DMS153 treated with DMSO at 0.1 percent for 48 hours (cell line): Measurements from ENCODE around the gene CCDC88B.

Source experiments
- DNase-seq: peaks from one replicate; lab custom pipeline; 2025; ENCODE audit not compliant: unreplicated experiment; lab: John Stamatoyannopoulos, UW

Gene CCDC88B

DNA sequence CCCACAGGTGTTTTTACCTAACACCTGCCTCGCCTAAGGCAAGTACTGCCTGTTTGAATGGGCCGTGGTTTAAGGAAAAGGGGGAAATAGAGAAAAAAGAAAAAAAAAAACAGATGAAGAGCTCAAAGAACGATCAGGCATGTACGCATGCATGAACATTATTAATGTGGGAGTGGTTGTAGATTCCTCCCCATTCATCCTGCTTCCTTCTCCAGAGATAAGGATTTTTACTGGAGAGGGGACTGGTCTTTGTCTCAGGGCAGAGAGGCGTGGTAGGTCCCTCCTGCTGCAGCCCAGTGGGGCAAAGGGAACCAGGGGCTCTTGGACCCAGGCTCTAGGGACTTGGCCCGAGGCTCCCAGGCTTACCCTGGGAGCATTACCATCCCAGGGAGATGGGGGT is 42.0 kb downstream of the CCDC88B start:
- DNase-seq, result no peak

GRCh38 chr11:64382586-64382985 is 42.6 kb downstream of the CCDC88B start:
- DNase-seq, result no peak

DNA sequence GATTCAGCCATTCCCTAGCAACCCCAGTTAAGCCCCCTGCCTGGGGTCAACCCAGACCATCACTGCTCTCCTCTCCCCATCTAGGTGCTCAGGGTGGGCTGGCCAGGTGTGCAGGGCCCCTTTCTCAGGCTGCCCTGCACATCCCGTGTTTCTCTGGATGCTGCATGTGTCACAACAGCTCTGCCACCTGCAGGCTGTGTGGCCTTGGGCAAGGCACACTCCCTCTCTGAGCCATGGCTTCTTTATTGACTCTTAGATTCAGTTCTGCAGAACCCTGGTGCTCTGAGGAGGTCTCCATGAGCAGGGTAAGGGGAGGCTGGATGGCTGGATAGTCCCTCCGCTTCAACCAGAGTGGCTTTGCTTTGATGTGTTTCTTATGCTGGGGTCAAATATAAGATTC is 43.6 kb downstream of the CCDC88B start:
- no peak for DNase-seq

DNA sequence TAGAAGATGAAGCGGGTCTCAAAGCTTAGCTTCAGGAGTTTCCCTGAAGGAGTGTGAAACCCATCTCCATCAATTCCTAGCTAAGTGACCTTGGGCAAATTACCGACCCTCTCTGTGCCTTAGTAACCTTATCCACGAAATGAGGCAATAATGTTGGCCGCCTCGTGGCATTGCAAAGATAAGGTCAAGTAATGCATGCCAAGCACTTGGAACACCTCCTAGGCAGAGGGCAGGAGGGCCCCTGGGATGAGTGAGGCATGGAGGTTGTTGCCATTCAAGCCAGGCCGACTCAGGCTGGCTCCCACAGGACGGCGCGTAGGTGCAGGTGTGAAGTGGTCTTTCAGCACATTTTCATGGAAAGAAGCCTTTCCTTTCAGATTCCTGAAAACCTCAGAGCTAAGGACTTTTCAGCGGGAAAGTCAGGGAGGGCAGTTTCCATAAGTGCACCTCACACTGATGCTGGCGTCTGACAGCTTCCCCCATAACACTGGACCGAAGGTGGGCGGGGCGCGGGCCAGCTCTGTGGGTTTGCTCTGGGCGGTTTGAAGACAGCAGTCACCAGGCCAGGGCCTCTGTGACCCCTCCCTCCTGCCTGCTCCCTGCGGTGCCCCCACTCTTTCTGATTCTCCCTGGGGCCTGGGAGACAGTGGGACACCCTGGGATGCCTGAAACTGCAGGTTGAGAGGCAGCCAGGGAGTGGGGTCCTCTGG is 44.2 kb downstream of the CCDC88B start:
- no peak for DNase-seq

GRCh38 chr11:64384981-64385944 is 45.3 kb downstream of the CCDC88B start:
- no peak for DNase-seq

GRCh38 chr11:64385945-64386704 is 46.1 kb downstream of the CCDC88B start:
- DNase-seq, result no peak

- no peak for DNase-seq
Observed at GRCh38 chr11:64387916-64388315, 47.9 kb downstream of the CCDC88B start.

DNA sequence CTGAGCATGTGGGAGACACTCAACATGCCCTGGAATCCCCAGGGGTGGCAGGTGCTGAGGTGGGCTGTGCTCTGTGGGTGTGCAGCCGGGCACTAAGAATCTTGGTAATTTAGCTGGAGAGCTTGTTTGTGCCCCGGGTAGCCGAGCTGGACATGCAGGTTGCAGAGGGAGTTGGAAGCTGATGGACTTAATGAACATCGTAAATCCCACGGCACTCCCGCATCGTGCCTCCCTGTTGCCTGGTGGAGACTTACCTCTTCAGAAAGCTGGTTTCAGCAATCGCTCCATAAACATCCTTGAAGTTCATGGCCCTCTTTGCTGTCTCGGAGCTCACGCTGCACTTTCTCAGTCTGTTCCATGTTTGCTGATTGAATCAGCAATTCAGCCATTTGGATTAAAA is 48.9 kb downstream of the CCDC88B start:
- DNase-seq, result no peak

GRCh38 chr11:64389851-64390250 is 49.8 kb downstream of the CCDC88B start:
- no peak for DNase-seq

GRCh38 chr11:64390558-64390957 is 50.6 kb downstream of the CCDC88B start:
- DNase-seq, result no peak

DNA sequence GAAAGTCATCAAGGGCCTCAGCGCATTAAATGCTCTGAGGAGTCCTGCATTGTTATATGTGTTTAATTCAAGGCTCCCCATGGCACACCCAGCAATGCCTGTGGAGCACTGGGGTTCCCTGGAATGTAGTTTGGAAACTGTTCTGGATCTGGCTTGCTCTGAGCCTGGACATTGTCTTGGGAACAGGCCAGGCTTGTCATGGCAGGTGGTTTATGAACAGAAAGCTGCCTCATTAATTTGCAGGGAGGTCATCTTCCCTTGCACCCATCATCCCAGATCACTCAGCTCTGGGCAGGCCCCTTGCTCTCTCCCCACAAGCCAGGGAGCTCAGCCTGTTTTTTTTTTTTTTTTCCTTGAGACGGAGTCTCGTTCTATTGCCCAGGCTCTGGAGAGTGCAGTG is 51.8 kb downstream of the CCDC88B start:
- DNase-seq, result no peak

- DNase-seq, result no peak
Observed at GRCh38 chr11:64395545-64396078, 55.6 kb downstream of the CCDC88B start.

- no peak for DNase-seq
Observed at GRCh38 chr11:64396079-64396591, 56.1 kb downstream of the CCDC88B start.

DNA sequence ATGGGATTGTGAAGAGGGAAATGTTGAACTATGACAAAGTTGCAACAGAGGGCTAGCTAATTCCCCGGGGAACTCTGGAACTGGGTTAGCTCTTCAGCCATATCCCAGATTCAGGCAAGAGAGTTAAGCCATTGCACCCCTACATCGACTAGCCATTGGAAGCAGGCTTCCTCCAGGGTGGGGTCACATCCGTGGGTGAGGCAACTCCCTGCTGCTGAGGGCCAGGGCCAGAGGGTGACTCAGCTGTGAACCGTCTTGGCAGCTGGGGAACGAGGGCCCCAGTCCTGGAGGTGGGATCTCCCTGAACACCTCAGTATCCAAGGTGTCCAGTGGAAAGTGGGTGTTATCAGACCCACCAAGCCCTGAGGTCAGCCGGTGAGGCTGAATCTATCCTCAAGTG is 60.1 kb downstream of the CCDC88B start:
- DNase-seq, result no peak

DNA sequence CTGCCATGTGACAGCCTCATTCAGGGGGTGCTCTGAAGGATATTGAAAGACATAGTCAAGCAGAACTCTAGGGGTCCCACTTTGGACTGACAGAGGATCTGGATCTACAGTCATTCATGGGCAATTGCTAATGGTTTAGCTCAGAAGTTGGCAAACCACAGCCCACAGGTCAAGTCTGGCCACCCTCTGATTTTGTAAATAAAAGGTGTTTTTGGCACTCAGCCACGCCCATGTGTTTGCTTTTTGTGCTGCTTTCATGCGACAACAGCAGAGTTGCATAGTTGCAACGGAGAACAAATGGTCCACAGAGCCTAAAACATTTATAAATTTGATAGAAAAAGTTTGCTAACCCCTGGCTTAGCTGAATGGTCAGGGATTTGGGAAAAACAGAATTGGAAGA is 60.7 kb downstream of the CCDC88B start:
- DNase-seq, result no peak

DNA sequence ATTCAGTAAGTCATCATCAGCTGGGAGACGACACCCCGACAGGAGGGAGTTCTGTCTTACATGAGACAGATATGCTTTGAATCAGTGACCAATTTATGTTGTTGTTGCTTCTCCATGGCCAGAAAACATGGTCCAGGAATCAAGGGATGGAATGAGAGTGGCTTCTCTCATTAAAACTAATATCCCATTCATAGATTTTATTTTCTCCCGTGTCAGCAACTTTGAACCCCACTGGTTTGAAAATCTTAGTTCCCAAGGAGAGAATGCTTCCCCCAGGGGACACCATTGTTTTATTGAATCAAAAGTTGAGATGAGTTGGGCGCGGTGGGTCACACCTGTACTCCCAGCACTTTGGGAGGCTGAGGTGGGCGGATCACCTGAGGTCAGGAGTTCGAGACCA is 61.8 kb downstream of the CCDC88B start:
- no peak for DNase-seq

DNA sequence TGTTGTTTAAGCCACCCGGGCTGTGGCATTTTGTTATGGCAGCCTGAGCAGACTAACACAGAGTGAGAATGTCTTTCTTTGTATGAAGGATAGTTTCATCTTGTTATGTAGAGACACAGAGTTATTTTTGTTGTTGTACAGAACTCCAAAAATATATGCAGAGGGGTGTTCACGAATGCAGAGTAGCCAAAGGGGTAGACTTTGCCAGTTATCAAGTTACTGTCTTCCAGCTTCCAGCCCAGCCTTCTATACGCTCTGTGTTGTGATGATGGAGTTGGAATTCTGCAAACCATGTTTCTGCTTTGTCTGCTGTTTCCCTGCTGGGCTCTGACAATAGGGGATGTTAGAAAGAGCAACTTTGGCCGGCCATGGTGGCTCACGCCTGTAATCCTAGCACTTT is 63.1 kb downstream of the CCDC88B start:
- no peak for DNase-seq

GRCh38 chr11:64406221-64406946 is 66.4 kb downstream of the CCDC88B start:
- DNase-seq, result no peak
